ENCODE measurements around the gene KCTD17. TPM values are rescaled to one million over a fixed set of nuclear protein-coding genes. Genes with fewer than 3 reads are reported as not detected.

The KCTD17 gene
- polyA plus RNA-seq, 1 donor from 2014 or later, result 13.3 TPM

- H3K36me3 Mint-ChIP-seq, result peaks cover 1% of the 10 kb centered on the region
- peak overlapping the region in 2 of 4 donors; percentile 18 to 82 for H3K4me3 Mint-ChIP-seq
- H3K9me3 Mint-ChIP-seq, result no peaks in the 10 kb centered on the region
- no peaks in the 10 kb centered on the region for H3K27me3 Mint-ChIP-seq
- peak overlapping the region in 1 of 3 donors; percentile 27 for H3K27ac Mint-ChIP-seq
- peaks cover 0 to 4% (median 4%) of the 10 kb centered on the region in 3 donors for H3K4me1 Mint-ChIP-seq
Measured at GRCh38 chr22:37016134-37016910, 35.2 kb upstream of the KCTD17 start.

- Mint-ChIP-seq H3K9me3 (no peaks in the 10 kb centered on the region), H3K4me1 (peaks cover 5 to 10% (median 8%) of the 10 kb centered on the region in 3 donors), H3K36me3 (peaks cover 1% of the 10 kb centered on the region), H3K27ac (peak overlapping the region in 1 of 3 donors; percentile 21), H3K4me3 (peak overlapping the region in 3 of 4 donors; percentile 26 to 82 (median 41)), H3K27me3 (no peaks in the 10 kb centered on the region)
Measured at GRCh38 chr22:37017356-37017755, 34.2 kb upstream of the KCTD17 start.

GRCh38 chr22:37018086-37018814 lies 33.3 kb upstream of the KCTD17 start:
- peaks cover 1% of the 10 kb centered on the region for H3K36me3 Mint-ChIP-seq
- peaks cover 5 to 10% (median 8%) of the 10 kb centered on the region in 3 donors for H3K4me1 Mint-ChIP-seq
- H3K27ac Mint-ChIP-seq, result peak overlapping the region in 1 of 3 donors; percentile 21
- H3K27me3 Mint-ChIP-seq, result no peaks in the 10 kb centered on the region
- peak overlapping the region; percentile 73 to 82 (median 79) for H3K4me3 Mint-ChIP-seq
- no peaks in the 10 kb centered on the region for H3K9me3 Mint-ChIP-seq

- no peaks in the 10 kb centered on the region for H3K27me3 Mint-ChIP-seq
- H3K27ac Mint-ChIP-seq, result no peak overlapping the region
- peak overlapping the region; percentile 73 to 82 (median 79) for H3K4me3 Mint-ChIP-seq
- peaks cover 5 to 10% (median 8%) of the 10 kb centered on the region in 3 donors for H3K4me1 Mint-ChIP-seq
- no peaks in the 10 kb centered on the region for H3K9me3 Mint-ChIP-seq
- H3K36me3 Mint-ChIP-seq, result peaks cover 1% of the 10 kb centered on the region
Measured at GRCh38 chr22:37018815-37019308, 32.7 kb upstream of the KCTD17 start.

GRCh38 chr22:37019309-37020191 lies 32.0 kb upstream of the KCTD17 start, which contains the start of the genes MPST and TST:
Gene MPST, plus strand, starts transcription at chr22:37019742. Its CDS starts 95 bp downstream, at chr22:37019837.
Gene TST, minus strand, starts transcription at chr22:37019447. Its CDS starts 715 bp downstream, at chr22:37018732.
- Mint-ChIP-seq H3K27me3 (no peaks in the 10 kb centered on the region), H3K9me3 (no peaks in the 10 kb centered on the region), H3K4me3 (peak within 1 kb of the TSS; percentile 84 to 96 (median 90)), H3K4me1 (peaks cover 5 to 10% (median 8%) of the 10 kb centered on the region in 3 donors), H3K36me3 (peaks cover 1% of the 10 kb centered on the region), H3K27ac (no peak within 1 kb of the TSS)

- Mint-ChIP-seq H3K4me1 (peaks cover 5 to 10% (median 8%) of the 10 kb centered on the region in 3 donors), H3K9me3 (no peaks in the 10 kb centered on the region), H3K4me3 (peak overlapping the region; percentile 84 to 96 (median 90)), H3K36me3 (peaks cover 1% of the 10 kb centered on the region), H3K27ac (no peak overlapping the region), H3K27me3 (no peaks in the 10 kb centered on the region)
Measured at GRCh38 chr22:37020192-37020479, 31.4 kb upstream of the KCTD17 start.

GRCh38 chr22:37021041-37021440 lies 30.5 kb upstream of the KCTD17 start:
- peak overlapping the region in 1 of 4 donors; percentile 17 for H3K4me3 Mint-ChIP-seq
- peaks cover 5% of the 10 kb centered on the region for H3K36me3 Mint-ChIP-seq
- no peaks in the 10 kb centered on the region for H3K9me3 Mint-ChIP-seq
- no peaks in the 10 kb centered on the region for H3K27me3 Mint-ChIP-seq
- H3K27ac Mint-ChIP-seq, result no peak overlapping the region
- H3K4me1 Mint-ChIP-seq, result peaks cover 5 to 10% (median 8%) of the 10 kb centered on the region in 3 donors

- Mint-ChIP-seq H3K4me3 (peak overlapping the region; percentile 71 to 86 (median 79)), H3K36me3 (peaks cover 4% of the 10 kb centered on the region), H3K9me3 (no peaks in the 10 kb centered on the region), H3K27me3 (no peaks in the 10 kb centered on the region), H3K27ac (peak overlapping the region in 1 of 3 donors; percentile 71), H3K4me1 (peaks cover 5 to 10% (median 8%) of the 10 kb centered on the region in 3 donors)
Measured at GRCh38 chr22:37021710-37022482, 29.6 kb upstream of the KCTD17 start.

- Mint-ChIP-seq H3K9me3 (no peaks in the 10 kb centered on the region), H3K36me3 (peaks cover 4% of the 10 kb centered on the region), H3K27ac (no peak overlapping the region), H3K27me3 (no peaks in the 10 kb centered on the region), H3K4me1 (peaks cover 5 to 8% (median 7%) of the 10 kb centered on the region in 3 donors), H3K4me3 (peak overlapping the region in 1 of 4 donors; percentile 86)
Measured at GRCh38 chr22:37022483-37023337, 28.8 kb upstream of the KCTD17 start.

- Mint-ChIP-seq H3K4me1 (peaks cover 5 to 6% (median 6%) of the 10 kb centered on the region in 3 donors), H3K4me3 (peak overlapping the region in 1 of 4 donors; percentile 26), H3K36me3 (peaks cover 4% of the 10 kb centered on the region), H3K9me3 (no peaks in the 10 kb centered on the region), H3K27me3 (no peaks in the 10 kb centered on the region), H3K27ac (no peak overlapping the region)
Measured at GRCh38 chr22:37023743-37024338, 27.7 kb upstream of the KCTD17 start.

- no peaks in the 10 kb centered on the region for H3K9me3 Mint-ChIP-seq
- peak overlapping the region in 1 of 3 donors; percentile 94 for H3K27ac Mint-ChIP-seq
- peaks cover 4% of the 10 kb centered on the region for H3K36me3 Mint-ChIP-seq
- no peak overlapping the region for H3K4me3 Mint-ChIP-seq
- peaks cover 5 to 6% (median 6%) of the 10 kb centered on the region in 3 donors for H3K4me1 Mint-ChIP-seq
- no peaks in the 10 kb centered on the region for H3K27me3 Mint-ChIP-seq
Measured at GRCh38 chr22:37024339-37025157, 27.0 kb upstream of the KCTD17 start.

- H3K9me3 Mint-ChIP-seq, result no peaks in the 10 kb centered on the region
- H3K27ac Mint-ChIP-seq, result peak overlapping the region in 1 of 3 donors; percentile 94
- peaks cover 4% of the 10 kb centered on the region for H3K36me3 Mint-ChIP-seq
- peaks cover 4 to 6% (median 5%) of the 10 kb centered on the region in 3 donors for H3K4me1 Mint-ChIP-seq
- no peak overlapping the region for H3K4me3 Mint-ChIP-seq
- H3K27me3 Mint-ChIP-seq, result no peaks in the 10 kb centered on the region
Measured at GRCh38 chr22:37025500-37026070, 26.0 kb upstream of the KCTD17 start.
